Measurements from ENCODE around the gene KRT2. TPM values are rescaled to one million over a fixed set of nuclear protein-coding genes. Genes with fewer than 3 reads are reported as not detected.

KRT2 gene
- total RNA-seq, 4 donors from 2014 or later: 0.47 to 2.5 TPM; not detected in 2

DNA sequence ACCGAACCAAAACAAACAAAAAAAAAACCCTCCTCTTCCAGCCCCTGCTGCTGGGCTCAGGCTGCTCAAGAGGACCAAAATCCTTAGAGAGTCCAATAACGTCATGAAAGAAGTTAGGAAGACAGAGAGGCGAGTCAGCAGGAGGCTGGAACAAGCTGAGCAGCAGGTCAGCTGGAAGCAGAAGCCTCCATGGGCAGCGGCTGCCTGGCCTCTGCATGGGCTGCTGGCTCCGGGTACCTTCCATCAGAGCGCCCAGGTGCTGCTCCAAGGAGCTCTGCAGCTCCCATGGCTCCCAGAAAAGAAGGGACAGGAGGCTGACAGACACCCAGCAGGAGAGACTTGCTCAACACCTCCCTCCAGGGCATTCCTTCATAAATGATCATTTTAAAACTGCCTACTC is 3.2 kb upstream of the KRT2 start:
- Histone ChIP-seq H3K4me1 (no peaks in the 10 kb centered on the region), H3K27ac (no peak overlapping the region), H3K4me3 (no peak overlapping the region), H3K27me3 (no peaks in the 10 kb centered on the region), H3K9me3 (no peaks in the 10 kb centered on the region), H3K36me3 (no peaks in the 10 kb centered on the region)
- TF ChIP-seq, protein P1, sequence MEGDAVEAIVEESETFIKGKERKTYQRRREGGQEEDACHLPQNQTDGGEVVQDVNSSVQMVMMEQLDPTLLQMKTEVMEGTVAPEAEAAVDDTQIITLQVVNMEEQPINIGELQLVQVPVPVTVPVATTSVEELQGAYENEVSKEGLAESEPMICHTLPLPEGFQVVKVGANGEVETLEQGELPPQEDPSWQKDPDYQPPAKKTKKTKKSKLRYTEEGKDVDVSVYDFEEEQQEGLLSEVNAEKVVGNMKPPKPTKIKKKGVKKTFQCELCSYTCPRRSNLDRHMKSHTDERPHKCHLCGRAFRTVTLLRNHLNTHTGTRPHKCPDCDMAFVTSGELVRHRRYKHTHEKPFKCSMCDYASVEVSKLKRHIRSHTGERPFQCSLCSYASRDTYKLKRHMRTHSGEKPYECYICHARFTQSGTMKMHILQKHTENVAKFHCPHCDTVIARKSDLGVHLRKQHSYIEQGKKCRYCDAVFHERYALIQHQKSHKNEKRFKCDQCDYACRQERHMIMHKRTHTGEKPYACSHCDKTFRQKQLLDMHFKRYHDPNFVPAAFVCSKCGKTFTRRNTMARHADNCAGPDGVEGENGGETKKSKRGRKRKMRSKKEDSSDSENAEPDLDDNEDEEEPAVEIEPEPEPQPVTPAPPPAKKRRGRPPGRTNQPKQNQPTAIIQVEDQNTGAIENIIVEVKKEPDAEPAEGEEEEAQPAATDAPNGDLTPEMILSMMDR (IDR thresholded peaks at IDR 0.05): no peak
- TF ChIP-seq POLR2A (IDR thresholded peaks at IDR 0.05): no peak
- no peak for DNase-seq

- DNase-seq: no peak
- TF ChIP-seq, protein P1 (IDR thresholded peaks at IDR 0.05): no peak
- no peak for TF ChIP-seq POLR2A (IDR thresholded peaks at IDR 0.05)
- no peaks in the 10 kb centered on the region for H3K9me3 ChIP-seq
- no peaks in the 10 kb centered on the region for H3K27me3 ChIP-seq
- no peak overlapping the region for H3K27ac ChIP-seq
- no peaks in the 10 kb centered on the region for H3K36me3 ChIP-seq
- peaks cover 0 to 2% (median 0%) of the 10 kb centered on the region in 4 donors for H3K4me1 ChIP-seq
- H3K4me3 ChIP-seq: no peak overlapping the region
These were observed 1.4 kb downstream of the KRT2 start for GRCh38 chr12:52650520-52651081.

DNA sequence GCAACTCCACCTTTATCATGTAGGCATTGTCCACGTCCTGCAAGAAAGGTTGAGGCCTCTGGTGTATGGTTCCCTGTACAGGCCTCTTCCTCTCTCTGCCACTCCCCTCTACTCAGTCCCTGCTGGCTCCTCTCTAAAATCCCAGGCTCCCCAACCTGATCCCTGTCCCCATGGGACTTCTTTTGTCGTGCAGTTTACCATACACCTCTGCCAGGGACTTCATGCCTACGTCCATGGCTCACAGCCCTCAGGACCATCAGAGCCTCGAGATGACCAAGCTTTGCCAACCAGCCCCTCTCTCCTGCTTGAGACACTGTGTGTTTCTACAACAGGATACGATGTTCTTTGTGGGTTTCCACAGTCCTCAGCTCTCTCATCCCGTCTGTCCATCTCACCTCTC is 2.9 kb downstream of the KRT2 start:
- TF ChIP-seq, protein P1 (IDR thresholded peaks at IDR 0.05): no peak
- TF ChIP-seq POLR2A (IDR thresholded peaks at IDR 0.05): no peak
- Histone ChIP-seq H3K4me1 (peaks cover 0 to 11% (median 1%) of the 10 kb centered on the region in 4 donors), H3K36me3 (no peaks in the 10 kb centered on the region), H3K27me3 (no peaks in the 10 kb centered on the region), H3K9me3 (no peaks in the 10 kb centered on the region), H3K4me3 (no peak overlapping the region), H3K27ac (no peak overlapping the region)
- DNase-seq: no peak

DNA sequence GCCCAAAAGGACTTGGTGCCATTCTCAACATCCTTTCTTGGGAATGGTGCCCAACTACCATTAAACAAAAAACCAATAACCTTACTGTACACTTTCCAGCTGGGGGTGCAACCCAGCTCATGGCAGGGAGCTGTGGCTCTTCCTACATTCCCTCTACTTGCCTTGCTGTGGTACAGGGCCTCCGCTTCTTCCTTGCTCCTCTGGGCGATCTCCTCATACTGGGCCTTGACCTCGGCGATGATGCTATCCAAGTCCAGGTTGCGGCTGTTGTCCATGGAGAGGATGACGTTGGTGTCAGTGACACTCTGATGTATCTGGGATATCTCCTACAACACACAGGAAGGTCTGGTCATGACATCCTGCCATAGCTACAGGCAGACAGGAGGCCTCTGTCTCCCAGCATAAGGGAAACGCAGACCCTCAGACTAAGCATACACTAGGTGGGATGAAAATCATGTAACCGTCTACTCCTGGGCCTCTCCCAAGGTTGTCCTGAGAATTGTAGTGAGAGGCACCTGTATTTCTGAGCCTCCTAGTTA is 3.9 kb downstream of the KRT2 start:
- DNase-seq: no peak
- Histone ChIP-seq H3K9me3 (no peaks in the 10 kb centered on the region), H3K27me3 (no peaks in the 10 kb centered on the region), H3K36me3 (no peaks in the 10 kb centered on the region), H3K4me3 (no peak overlapping the region), H3K27ac (no peak overlapping the region), H3K4me1 (peaks cover 0 to 11% (median 1%) of the 10 kb centered on the region in 4 donors)
- TF ChIP-seq POLR2A (IDR thresholded peaks at IDR 0.05): no peak
- TF ChIP-seq, protein P1 (IDR thresholded peaks at IDR 0.05): no peak

DNA sequence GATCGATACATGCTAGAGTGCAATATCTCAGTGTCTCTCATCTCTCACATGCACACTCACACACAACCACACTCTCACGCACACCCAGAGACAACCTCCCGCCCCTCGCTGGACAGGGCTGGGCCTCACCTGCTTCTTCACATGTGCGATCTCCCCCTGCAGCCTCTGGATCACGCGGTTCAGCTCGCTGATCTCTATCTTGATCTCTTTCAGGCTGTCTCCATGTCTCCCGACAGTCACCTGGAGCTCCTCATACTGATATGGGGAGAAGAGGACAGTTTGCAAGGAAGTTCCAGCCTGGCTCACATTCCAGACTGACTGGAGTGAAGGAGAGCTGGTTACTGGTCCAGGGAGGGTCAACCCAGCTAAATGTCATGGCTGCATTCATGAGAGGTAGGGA is 4.4 kb downstream of the KRT2 start:
- no peak for DNase-seq
- Histone ChIP-seq H3K4me3 (no peak overlapping the region), H3K36me3 (no peaks in the 10 kb centered on the region), H3K9me3 (no peaks in the 10 kb centered on the region), H3K27me3 (no peaks in the 10 kb centered on the region), H3K27ac (no peak overlapping the region), H3K4me1 (peaks cover 0 to 11% (median 1%) of the 10 kb centered on the region in 4 donors)
- no peak for TF ChIP-seq POLR2A (IDR thresholded peaks at IDR 0.05)
- TF ChIP-seq, protein P1 (IDR thresholded peaks at IDR 0.05): no peak

All from Peyer's patch (tissue), 4 donors.